Forelimb muscle (tissue), 1 donor: ENCODE results near the gene PGF. TPM values are rescaled to one million over a fixed set of nuclear protein-coding genes. Genes with fewer than 3 reads are reported as not detected.

Experiments used
- DNase-seq: peaks from one replicate; pipeline ENCODE4 v3.0.0-alpha.2; 2013; ENCODE audit warnings: low read depth
- polyA plus RNA-seq: library from polyadenylated mRNA; unstranded; fragments of 120-200 nt; gene quantifications from one replicate; pipeline ENCODE4 v1.2.1, GENCODE V29; 2013; ENCODE audit not compliant: insufficient read length

The PGF gene
- polyA plus RNA-seq, 1 donor: 43.2 TPM

DNA sequence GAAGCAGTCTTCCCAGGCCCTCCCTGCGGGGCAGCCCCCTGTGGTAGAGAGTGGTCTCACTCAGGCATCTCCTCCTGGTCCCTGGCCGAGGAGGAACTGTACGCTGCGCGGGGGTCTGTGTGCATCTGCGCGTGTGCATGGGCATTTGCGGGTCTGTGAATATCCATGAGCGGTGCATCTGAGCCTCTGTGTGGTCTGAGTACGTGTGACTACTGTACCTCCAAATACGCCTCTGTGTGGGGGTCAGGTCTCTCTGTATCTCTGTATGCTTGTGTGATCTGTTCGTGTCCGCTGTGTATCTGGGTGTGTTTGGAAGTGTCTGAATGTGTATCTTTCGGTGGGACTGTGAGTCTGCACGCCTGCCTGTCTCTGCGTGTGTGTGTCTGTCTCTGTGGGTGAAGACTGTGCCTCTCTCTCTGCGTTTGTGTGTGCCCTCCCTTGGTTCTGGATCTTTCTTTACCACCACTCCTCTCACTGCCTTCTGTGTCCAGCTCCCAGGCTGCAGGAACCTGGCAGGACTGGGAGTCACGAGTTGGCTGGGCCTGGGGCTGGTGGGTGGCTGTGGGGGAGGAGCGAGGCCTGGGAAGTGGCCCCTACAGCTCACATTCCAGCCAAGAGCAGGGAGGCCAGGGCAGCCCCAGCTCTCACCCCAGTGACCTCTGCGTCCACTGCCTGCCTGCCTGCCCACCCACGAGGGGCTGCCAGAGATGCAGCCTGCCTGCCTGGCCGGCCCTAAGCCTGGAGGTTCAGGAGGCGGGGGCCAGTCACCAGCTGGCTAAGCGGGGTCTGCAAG lies 1.1 kb upstream of the PGF start:
- no peak for DNase-seq

DNA sequence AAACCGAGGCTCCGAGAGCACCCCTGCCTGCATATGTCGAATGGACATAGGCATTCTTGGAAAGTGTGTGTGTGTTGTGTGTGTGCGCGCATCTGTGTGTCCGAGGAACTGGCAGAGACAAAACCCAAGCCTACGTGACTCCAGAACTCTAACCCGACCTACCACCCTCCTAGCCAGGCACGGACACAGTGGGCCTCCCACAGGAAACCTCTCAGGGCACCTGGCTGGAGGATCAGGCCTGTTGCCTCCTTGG lies 556 bp upstream of the PGF start:
- DNase-seq: no peak

DNA sequence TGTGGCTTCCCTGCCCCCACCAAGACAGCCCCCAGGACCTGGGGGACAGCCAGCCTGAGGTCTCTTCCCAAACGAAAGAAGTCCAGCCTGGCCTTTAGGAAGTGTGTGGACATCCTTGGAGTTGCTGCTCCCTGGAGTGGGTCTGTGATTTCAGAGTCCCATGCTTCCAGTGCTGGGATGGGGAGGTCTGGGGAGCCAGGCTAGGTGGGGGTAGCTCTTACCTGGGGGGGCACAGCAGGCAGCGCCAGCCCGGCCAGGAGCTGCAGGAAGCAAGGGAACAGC lies 509 bp downstream of the PGF start:
- no peak for DNase-seq

DNA sequence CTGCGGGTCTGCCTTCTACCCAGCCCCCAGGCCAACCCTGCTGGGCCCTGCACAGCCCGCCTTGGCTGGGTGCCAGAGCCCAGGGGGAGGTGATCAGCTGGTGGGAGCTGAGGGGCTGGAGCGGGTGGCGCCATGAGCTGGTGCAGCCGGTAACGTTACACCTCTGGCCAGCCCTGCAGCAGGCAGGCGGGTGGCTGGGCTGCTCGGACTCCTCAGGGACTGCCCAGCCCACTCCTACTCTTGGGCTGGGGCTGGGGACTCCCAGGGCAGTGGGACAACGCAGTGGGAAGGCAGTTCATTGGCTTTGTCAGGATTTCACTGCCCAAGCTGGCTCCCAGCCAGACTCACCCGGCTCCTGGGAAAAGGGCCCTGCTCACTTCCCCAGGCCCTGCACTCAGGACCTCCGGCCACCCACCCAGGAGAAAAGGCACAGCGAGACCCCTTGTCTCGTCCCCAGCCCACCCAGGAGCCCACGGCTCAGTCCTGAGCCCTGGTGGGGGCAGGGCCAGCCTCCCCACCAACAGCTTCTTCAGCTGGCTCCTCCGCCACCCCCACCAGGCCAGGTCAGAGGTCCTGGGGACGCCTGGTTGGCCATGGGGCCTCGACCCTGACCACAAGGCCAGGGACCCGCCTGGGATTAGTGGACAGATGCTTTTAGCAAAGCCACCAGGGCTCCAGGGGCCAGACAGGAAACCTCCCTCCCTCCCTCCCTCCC lies 1.0 kb downstream of the PGF start:
- DNase-seq: no peak

DNA sequence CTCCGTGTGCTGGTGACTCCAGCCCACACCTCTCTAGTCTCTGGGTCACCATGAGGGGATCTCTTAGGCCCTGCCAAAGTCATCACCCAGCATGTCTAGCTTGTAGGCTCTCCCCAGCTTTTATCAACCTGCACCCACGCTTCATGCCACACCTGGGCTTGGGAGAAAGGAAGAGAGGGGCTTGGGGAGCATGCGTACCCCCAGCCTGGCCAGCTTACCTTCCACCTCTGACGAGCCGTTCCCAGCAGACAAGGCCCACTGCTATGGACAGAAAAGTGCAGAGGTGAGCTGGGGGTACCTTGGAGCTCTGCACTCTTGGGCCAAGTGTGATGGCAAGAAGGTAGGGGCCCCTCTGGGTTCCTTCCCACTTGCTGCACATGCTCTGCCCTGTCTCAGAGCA lies 1.7 kb downstream of the PGF start:
- DNase-seq: no peak

DNA sequence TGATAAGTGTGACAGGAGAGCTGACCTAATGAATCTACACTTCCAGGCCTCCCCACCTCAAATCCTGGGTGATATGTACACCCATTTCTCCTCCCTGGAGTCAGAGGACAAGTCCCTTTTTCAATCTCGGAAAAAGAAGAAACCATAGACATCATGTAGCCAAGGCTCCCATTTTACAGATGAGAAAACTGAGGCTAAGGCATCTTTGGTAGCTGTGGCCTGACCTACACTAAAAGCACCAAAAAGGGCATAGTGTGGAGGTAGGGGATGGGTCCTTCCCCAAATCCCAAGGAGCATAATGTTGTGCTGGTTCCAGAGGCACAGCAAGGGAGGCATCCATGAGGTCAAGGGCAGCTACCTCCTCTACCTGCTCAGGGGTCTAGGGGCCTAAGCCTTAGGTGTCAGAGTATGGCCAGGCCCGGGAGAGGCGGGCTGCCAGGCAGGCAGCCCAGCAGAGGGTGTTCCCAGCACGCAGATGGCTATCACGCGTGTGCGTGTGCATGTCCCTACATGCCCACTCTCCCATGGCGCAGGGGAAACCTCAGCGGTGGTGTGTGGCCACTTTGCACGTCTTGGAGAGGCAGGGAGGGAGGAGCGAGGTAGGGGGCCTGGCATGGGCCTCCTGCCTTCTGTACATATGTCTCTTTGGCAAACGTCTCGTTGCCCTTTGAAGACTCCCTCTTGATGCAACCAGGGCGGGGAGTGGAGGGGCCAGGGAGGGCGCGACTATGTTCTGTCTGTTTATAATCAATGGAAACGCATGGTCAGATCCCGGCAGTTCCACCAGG lies 2.5 kb downstream of the PGF start:
- DNase-seq: no peak

DNA sequence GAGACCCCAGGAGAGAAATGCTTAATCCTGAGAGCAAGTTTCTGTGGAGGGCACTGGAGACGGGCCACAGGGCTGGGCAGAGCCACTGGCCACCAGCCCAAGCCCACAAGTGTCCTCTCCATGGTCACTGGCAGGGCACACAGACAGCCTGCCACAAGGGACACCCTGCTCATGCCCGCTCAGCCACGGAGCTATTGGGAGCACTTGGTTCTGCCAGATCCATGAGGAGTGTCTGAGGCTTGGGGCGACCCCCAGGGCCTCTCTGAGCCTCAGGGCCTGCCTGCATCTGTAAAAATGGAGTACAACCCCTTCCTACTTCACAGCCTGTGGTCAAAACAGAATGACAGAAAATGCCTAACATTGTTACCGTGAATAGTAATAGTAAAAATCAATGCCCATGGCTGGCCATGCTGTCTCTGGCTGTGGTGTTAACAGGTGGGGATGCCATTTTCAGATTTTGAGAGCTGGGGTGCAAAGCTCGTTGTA lies 3.2 kb downstream of the PGF start:
- DNase-seq: no peak

DNA sequence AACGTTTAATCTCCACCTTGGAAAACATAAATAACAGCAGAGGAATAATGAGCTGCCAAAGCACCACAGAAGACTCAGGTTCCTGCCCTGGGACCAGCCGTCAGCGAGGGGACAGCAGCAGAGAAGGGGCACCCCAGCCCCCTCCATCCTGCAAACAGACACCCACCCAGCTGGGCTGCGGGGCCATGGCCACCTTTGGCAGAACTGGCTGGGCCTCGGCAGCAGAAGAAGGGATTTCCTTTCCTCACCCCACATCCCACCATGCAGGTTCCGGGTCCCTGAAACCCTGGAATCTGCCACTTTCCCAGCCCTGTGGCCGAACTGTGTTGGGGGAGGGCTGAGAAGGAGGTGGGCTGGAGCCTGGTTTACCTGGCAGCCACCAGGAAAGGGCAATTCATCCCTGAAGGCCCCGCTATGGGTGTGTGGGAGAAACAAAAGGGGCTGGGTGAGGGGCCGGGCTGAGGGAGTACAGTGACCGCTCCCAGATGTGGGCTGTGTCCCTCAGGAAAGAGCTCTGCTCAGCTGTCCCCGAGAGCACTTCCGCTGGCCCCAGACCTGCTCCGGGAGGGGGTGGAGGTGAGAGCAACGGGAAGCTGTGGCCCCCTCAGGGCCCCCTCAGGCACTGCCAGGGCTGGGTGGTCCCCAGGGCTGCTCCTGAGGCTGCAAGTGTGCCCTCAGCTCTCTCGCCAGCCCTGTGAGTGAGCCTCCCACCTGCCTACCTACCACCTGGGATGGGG lies 3.8 kb downstream of the PGF start:
- DNase-seq: no peak

DNA sequence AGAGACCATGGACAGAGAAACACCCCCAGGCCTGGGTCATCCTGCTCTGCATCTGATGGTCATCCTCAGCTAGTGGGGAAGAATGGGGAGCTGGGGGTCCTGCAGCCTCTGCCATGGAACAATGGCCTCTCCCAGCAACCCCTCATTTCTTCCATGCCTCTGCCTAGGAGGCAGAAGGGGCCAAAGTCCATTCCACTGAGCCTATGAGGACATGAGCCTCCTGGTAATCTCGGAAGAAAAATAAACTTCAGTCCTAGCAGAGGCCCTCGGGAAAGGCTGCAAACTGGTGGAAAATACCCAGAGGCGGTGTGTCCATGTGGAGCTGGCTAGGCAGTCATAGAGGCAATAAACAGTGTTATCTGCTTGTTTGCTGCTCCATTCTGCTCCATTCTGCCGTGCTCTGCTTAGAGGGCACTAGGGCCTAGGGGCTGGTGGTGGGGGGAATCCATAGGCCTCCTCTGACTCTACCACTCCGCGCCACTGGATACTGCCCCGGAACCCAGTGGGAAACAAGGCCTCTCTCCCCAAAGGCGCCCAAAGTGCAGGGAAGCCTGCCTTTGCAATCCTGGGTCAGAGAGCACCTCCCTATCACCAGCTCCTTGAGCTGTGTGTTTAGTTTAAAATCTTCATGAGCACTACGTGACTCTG lies 4.5 kb downstream of the PGF start:
- no peak for DNase-seq

DNA sequence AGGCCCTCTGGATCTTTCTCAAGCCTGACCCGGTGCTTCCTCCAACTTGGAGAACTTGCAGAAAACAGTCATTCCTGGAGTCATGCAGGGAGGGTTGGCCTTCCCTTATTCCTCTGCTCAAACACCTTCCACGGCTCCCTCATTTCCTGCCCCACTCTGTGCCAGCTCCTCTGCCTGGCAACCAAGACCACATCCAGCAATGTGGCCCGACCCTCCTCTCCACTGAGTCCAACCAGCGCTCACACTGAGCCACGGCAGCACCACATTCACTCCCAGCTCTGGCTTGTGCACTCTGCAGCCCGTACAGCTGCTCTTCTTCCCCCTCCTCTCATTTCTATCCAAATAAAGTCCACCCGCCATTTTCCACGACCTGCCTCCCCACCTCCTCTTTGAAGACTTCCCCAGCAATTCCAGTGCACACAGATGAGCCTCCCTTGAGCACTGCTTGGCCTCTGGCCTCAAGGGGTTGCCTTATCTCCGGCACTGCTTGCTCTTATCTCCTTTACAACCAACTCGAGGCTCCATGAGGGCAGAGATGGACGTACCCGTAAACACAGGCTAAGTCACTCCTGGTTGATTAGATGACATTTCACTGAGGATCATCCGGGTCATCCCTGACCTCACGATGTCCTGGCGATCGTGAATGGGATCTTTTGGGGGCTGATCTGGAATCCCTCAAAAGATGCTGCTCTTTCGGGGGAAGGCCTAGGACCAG lies 5.4 kb downstream of the PGF start:
- no peak for DNase-seq

DNA sequence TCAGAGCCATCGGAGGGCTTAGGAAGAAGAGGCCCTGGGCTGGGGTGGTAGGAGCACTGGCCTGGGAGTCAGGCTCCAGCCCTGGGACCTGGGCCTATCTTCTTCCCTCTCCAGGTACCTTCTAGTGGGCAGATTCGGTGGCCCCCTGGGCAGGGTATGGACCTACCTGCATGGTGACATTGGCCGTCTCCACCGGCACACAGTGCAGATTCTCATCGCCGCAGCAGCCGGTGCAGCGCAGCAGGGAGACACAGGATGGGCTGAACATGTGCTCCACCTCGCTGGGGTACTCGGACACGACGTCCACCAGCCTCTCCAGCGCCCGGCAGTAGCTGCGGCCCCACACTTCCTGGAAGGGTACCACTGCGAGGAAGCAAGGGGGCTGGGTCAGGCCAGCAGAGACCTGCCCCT lies 6.2 kb downstream of the PGF start:
- DNase-seq: no peak

DNA sequence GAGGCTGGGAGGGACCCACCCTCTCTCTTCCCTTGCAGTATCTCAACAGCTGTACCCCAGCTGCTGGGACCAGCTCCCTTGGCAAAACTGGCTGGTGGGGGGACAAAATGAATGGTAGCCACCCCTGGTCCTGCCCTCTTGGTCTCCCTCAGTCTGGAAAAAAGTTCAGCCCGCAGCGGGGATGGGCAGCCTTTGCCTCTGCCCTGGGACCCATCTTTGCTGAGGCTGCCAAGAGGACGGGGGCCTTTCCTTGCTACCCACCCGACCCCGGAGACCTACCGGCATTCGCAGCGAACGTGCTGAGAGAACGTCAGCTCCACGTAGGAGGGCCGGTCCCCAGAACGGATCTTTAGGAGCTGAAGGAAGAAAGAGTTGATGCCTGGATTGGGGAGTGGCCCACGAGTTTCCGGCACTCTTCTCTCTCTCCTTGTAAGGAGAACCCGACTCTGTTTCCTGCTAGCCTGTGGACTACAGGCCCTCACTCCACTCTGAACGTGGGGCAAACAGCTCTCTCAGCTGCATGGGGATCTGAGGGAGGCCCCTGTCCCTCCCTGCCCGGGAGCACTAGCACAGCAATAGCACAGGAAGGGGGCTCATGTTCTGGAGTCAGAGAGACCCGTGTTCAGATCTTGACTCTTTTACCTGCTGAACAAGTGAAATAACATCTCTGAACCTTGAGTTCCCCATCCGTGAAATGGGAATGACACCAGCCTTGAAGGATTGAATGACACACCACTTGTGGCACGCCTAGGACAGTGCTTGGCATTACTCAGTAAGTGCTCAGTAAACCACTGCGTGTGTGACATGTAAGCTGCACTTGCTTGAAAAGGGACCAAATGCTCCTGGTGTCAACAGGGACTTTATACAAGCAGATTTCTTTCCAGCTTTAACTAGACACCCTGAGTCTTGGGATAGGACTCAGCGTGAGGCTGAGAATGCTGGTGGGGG lies 6.9 kb downstream of the PGF start:
- no peak for DNase-seq

DNA sequence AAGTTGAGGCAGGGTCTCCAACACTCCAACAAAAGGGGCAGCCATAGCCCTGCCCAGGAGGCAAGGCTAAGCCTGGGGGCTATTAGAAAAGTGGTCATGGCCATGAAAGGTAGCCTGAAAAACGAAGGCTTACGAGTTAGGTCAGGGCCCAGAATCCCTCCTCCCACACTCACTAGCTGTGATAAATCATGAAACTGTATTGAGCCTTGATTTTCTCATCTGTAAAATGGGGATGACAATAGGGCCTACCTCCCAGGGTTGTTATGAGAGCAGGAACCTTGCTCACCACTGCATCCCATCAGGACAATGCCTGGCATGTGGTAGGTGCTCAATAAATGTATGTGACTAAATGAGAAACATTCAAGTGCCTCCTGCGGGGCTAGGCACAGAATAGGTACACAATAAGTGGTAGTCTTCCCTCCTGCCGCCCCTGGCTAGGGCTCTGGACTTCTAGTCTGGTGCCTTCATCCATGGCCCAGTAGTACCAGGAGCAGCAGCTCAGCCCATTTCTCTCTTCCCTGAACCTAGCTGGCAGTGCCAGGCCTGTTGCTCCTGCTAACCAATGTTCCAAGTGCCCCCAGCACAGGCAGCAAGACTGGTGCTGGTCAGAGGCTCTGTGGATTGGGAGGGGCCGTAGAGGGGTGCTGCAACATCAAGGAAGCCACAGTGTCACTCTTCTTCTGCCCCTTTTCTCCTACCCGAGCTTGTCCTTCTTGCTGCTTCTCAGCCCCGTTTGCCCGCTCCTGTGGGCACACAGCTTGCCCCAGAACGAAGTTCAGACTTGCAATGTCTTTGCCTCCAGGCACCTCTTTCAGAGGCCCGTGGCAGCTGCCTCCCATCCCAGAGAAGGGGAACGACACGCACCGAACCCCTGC lies 7.8 kb downstream of the PGF start:
- no peak for DNase-seq

DNA sequence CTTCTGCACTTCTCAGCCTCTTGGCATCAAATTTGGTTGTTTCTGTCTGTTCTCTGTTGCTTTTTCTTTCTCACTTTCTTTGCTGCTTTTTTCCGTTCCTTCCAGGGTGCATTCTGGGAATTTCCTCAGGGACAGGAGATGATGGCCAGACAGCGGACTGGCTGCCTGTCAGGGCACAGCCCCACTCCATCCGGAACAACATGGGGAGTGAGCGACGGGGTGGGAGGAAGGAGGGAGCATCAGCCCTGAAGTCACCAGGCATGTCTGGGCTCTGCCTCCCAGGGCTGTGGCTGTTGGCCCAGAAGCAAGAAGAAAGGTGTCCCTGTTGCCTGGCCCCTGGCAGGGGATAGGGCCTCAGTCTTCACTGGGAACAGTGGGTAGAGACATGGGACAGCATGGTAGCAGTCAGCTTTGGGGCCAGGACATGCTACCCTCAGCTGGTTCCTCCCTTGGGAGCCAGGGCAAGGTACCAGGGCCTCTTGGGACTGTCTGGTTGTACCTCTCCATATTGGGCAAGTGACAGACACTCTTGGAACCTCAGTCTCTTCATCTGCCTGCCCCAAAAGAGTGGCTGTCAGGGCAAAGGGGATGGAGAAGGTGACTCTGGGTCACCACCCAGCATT lies 8.6 kb downstream of the PGF start:
- DNase-seq: no peak

DNA sequence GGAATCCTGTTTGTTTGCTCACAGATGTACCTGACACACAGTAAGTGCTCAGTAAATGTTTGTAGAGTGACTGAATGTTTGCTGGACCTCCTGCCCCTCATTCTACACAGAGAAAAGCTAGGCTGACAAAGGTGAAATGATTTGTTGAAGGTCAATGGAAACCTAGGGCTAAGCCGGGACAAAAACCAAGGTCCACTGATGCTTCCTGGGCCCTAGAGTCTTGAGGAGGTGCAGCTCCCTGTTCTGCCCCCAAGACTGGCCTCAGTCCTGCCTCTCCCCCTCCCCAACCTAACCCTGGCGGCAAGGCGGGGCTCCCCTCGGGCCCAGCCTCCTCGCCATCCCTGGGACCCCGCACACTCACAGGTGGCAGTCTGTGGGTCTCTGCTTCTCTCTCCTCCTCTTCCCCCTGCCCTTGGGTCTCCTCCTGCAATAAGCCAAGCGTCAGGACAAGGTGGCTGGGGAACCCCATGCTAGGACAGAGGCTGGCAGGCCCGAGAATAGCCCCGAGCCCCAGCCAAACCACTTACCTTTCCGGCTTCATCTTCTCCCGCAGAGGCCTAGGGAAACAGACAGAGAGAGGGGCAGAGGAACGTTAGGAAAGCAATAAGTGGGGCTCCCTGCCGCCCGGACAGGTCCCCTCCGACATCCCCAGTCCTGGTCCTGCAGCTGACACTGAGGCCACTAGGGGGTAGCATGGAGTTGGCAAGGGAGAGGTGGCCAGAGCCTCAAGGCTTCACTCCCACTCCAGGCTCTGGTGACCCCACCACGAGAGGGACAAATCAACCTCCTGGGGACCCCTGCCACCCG lies 9.3 kb downstream of the PGF start:
- no peak for DNase-seq

DNA sequence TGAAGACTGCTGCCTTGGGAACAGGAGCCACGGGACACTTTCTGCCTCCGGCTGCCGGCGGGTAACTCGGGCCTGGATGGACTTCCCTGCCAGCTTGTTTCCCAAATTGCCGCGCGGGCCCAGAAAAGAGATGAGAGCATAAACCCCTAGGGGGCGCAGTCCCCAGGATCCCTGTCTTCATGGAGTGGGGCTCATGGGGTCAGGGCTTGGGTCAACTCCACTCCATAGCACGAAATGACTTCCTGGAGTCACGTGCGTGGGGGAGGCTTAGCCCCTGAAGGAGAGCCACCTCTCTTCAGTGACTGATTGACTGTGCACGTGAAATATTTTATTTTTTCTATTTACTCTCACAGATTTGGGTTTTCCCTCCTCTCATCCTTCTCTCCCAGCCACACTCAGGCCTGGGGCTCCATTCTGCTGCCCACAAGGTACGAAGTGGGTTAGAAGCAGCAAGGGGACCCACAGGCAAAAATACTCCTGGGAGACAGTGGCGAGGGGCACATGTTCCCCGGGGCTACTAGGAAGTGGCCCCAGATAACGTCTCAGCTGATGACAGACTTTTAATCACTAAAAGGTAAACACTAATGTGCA lies 10.0 kb downstream of the PGF start:
- DNase-seq: no peak

DNA sequence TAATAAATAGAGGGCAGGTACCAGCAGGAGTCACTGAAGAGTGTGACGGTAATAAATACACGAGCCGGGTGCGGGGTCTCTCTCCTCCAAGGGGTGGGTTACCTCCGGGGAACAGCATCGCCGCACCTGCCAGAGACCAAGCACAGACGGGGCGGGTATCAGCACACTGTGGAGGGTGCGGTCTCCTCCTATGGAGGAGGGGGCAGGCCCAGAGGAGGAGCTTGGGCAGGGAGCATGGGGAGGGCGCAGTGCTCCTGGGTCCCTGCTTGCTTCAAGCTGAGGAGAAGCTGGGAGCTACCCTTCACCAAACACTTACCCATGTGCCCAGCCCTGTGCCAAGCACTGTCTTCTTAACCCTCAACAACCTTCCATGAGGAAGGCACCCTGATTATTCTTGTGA lies 12.8 kb downstream of the PGF start:
- no peak for DNase-seq
